ENCODE data around the gene PRAME.

DNA sequence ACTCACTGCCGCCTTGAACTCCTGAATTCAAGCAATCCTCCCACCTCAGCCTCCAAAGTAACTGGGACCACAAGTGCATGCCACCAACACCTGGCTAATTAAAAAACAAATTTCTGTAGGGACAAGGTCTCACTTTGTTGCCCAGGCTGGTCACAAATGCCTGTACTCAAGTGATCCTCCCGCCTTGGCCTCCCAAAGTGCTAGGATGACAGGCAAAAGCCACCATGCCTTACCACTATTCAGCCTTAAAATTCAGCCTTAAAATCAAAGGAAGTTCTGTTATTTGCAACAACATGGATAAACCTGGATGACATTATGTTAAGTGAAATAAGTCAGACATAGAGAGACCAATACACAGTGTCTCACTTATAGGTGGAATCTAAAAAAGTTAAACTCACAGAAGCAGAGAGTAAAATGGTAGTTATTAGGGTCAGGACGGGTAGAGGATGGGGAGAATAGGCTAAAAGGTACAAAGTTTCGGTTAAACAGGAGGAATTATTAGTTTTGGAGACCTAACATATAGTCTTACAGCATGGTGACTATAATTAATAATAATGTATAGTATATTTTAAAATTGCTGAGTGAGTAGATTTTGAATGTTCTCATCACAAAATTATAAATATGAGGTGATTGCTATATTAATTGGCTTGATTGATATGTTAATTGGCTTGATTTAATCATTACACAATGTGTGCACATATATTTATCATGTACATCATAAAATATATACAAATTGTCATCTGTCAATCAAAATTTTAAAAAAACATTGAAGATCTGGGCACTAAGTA is 32.7 kb downstream of the PRAME start:
- TF ChIP-seq CTCF (IDR thresholded peaks at IDR 0.05 in 8 of 11, conservative IDR thresholded peaks at IDR 0.05 in 3 of 11) = no peak
- no peak for TF ChIP-seq POLR2A (IDR thresholded peaks at IDR 0.05)
